Uterus (tissue), 4 donors: Measurements from ENCODE around the gene CFAP210. TPM values are rescaled to one million over a fixed set of nuclear protein-coding genes. Genes with fewer than 3 reads are reported as not detected.

Experiments
- DNase-seq, 2 donors: peaks; one replicate each; pipeline ENCODE4 v3.0.0-alpha.2; 2019 to 2020
- H3K27ac ChIP-seq, 2 donors: fragments of 200-600 bp; sonication (generic); 1 replicate in 1 of 2; 2 replicates in 1 of 2; pipeline ENCODE4 v1.5.1; 2016 to 2018
- H3K27me3 ChIP-seq, 2 donors: fragments of 200-600 bp; sonication (generic); one replicate each; pipeline ENCODE4 v1.5.1; 2018 to 2019; ENCODE audit warnings: control low read depth in 1 of 2
- H3K36me3 ChIP-seq, 2 donors: fragments of 200-600 bp; sonication (generic); one replicate each; pipeline ENCODE4 v1.5.1; 2019; ENCODE audit warnings: control low read depth in 1 of 2
- H3K4me1 ChIP-seq, 2 donors: fragments of 200-600 bp; sonication (generic); one replicate each; pipeline ENCODE4 v1.5.1; 2018 to 2019; ENCODE audit warnings: control low read depth in 1 of 2
- H3K4me3 ChIP-seq, 2 donors: fragments of 200-600 bp; sonication (generic); 1 replicate in 1 of 2; 2 replicates in 1 of 2; pipeline ENCODE4 v1.5.1; 2018 to 2019; ENCODE audit warnings: mild to moderate bottlenecking in 1 of 2
- H3K9me3 ChIP-seq, 2 donors: fragments of 200-600 bp; sonication (generic); one replicate each; pipeline ENCODE4 v1.5.1; 2019; ENCODE audit warnings: control low read depth in 1 of 2
- CTCF ChIP-seq, 4 experiments: fragments of 200-600 bp in 2 of 4; fragments of 450-650 bp in 2 of 4; sonication (generic) in 2 of 4; IDR thresholded peaks; one replicate each; pipeline ENCODE4 v1.5.1; 2016 to 2019; ENCODE audit warnings: antibody characterized with exemption in 4 of 4, mild to moderate bottlenecking in 2 of 4, moderate library complexity in 1 of 4
- POLR2A ChIP-seq, 2 donors: fragments of 450-650 bp; IDR thresholded peaks; one replicate each; pipeline ENCODE4 v1.6.1; 2016; ENCODE audit warnings: antibody characterized with exemption in 2 of 2, mild to moderate bottlenecking in 1 of 2, moderate library complexity in 1 of 2
- intact Hi-C: fragments of 100-400 bp; cut with DNase I; formaldehyde crosslinking; loops from one replicate; pipeline ENCODE4 v1.15.1; 2023; ENCODE audit warnings: low total_unique reads
- total RNA-seq, 4 donors: library from RNA; depleted of rRNA in 3 of 4; stranded (reverse); fragments of >200 nt in 3 of 4; gene quantifications; one replicate each; pipeline versions ENCODE4 v1.1.0 to v1.2.4, GENCODE V29; 2014 to 2023
- donor health status: DM: yes; HTN: yes; CAD: no.

Gene CFAP210
- total RNA-seq, 4 donors from 2014 or later = 0.64 to 3.3 TPM; not detected in 2

GRCh38 chr2:169667583-169667982 lies 26.6 kb downstream of the CFAP210 start:
- intact Hi-C loops = no loop called here
- no peaks in the 10 kb centered on the region for H3K36me3 ChIP-seq
- TF ChIP-seq CTCF (IDR thresholded peaks at IDR 0.05) (no peak), POLR2A (IDR thresholded peaks at IDR 0.05) (no peak)
- H3K27me3 ChIP-seq = no peaks in the 10 kb centered on the region
- no peaks in the 10 kb centered on the region for H3K9me3 ChIP-seq
- H3K4me1 ChIP-seq = no peaks in the 10 kb centered on the region
- H3K27ac ChIP-seq = no peak overlapping the region
- H3K4me3 ChIP-seq = no peak overlapping the region
- DNase-seq = no peak

GRCh38 chr2:169664978-169665930 lies 29.0 kb downstream of the CFAP210 start:
- intact Hi-C loops = no loop called here
- Histone ChIP-seq H3K27ac (no peak overlapping the region), H3K4me1 (no peaks in the 10 kb centered on the region), H3K9me3 (no peaks in the 10 kb centered on the region), H3K4me3 (no peak overlapping the region), H3K27me3 (no peaks in the 10 kb centered on the region), H3K36me3 (no peaks in the 10 kb centered on the region)
- no peak for DNase-seq
- TF ChIP-seq POLR2A (IDR thresholded peaks at IDR 0.05) (no peak), CTCF (IDR thresholded peaks at IDR 0.05) (no peak)

GRCh38 chr2:169664600-169664977 lies 29.6 kb downstream of the CFAP210 start:
- TF ChIP-seq POLR2A (IDR thresholded peaks at IDR 0.05) (no peak), CTCF (IDR thresholded peaks at IDR 0.05) (no peak)

GRCh38 chr2:169663247-169663646 lies 31.0 kb downstream of the CFAP210 start:
- no peak overlapping the region for H3K4me3 ChIP-seq
- H3K36me3 ChIP-seq = no peaks in the 10 kb centered on the region
- no peaks in the 10 kb centered on the region for H3K4me1 ChIP-seq
- TF ChIP-seq POLR2A (IDR thresholded peaks at IDR 0.05) (no peak), CTCF (IDR thresholded peaks at IDR 0.05) (no peak)
- H3K9me3 ChIP-seq = no peaks in the 10 kb centered on the region
- intact Hi-C loops = no loop called here
- H3K27me3 ChIP-seq = no peaks in the 10 kb centered on the region
- no peak for DNase-seq
- no peak overlapping the region for H3K27ac ChIP-seq

More at GRCh38 chr2:169664600-169664977, 29.6 kb downstream of the CFAP210 start:
- H3K4me3 ChIP-seq = no peak overlapping the region
- no peaks in the 10 kb centered on the region for H3K4me1 ChIP-seq
- H3K36me3 ChIP-seq = no peaks in the 10 kb centered on the region
- no peaks in the 10 kb centered on the region for H3K9me3 ChIP-seq
- no peaks in the 10 kb centered on the region for H3K27me3 ChIP-seq
- intact Hi-C loops = no loop called here
- DNase-seq = no peak
- no peak overlapping the region for H3K27ac ChIP-seq

GRCh38 chr2:169662744-169663143 lies 31.5 kb downstream of the CFAP210 start:
- Histone ChIP-seq H3K27ac (no peak overlapping the region), H3K36me3 (no peaks in the 10 kb centered on the region), H3K9me3 (no peaks in the 10 kb centered on the region), H3K4me1 (no peaks in the 10 kb centered on the region), H3K27me3 (no peaks in the 10 kb centered on the region), H3K4me3 (no peak overlapping the region)
- DNase-seq = no peak
- TF ChIP-seq POLR2A (IDR thresholded peaks at IDR 0.05) = no peak
- TF ChIP-seq CTCF (IDR thresholded peaks at IDR 0.05) = no peak
- intact Hi-C loops = no loop called here
